C4-2B (cell line): ENCODE measurements around the gene ICA1.

ENCODE experiments used
- ZFX ChIP-seq: fragments of 450-650 bp; IDR thresholded peaks from 2 replicates; pipeline ENCODE4 v1.6.1; 2017
- TF ChIP-seq, protein P1 (sequence below): fragments of 450-650 bp; conservative IDR thresholded peaks from 2 replicates; pipeline ENCODE4 v1.5.1; 2017; ENCODE audit warnings: mild to moderate bottlenecking

GRCh38 chr7:8154272-8154671 is 107.7 kb downstream of the ICA1 start:
- TF ChIP-seq, protein P1, sequence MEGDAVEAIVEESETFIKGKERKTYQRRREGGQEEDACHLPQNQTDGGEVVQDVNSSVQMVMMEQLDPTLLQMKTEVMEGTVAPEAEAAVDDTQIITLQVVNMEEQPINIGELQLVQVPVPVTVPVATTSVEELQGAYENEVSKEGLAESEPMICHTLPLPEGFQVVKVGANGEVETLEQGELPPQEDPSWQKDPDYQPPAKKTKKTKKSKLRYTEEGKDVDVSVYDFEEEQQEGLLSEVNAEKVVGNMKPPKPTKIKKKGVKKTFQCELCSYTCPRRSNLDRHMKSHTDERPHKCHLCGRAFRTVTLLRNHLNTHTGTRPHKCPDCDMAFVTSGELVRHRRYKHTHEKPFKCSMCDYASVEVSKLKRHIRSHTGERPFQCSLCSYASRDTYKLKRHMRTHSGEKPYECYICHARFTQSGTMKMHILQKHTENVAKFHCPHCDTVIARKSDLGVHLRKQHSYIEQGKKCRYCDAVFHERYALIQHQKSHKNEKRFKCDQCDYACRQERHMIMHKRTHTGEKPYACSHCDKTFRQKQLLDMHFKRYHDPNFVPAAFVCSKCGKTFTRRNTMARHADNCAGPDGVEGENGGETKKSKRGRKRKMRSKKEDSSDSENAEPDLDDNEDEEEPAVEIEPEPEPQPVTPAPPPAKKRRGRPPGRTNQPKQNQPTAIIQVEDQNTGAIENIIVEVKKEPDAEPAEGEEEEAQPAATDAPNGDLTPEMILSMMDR = no peak
- TF ChIP-seq ZFX = no peak
